IMR-90 (cell line): ENCODE measurements around the gene ANKRD26. TPM values are rescaled to one million over a fixed set of nuclear protein-coding genes. Genes with fewer than 3 reads are reported as not detected.

ENCODE experiments used
- ATAC-seq: fragments of 200-7000 bp; cut with Tn5 transposase; 2 replicates; pipeline ENCODE4 v1.9.1; 2020; ENCODE audit warnings: low read depth, mild to moderate bottlenecking, moderate library complexity
- BruUV-seq: library from RNA; stranded (reverse); fragments of 400-500 nt; replicated peaks from 2 replicates; lab custom pipeline; 2021; lab: Mats Ljungman, UMichigan
- CTCF ChIA-PET: fragments of 300-600 bp; formaldehyde crosslinking; extraction: SDS; loops from one replicate; lab custom pipeline; 2021; ENCODE audit warnings: antibody characterized with exemption; lab: Yijun Ruan, JAX
- POLR2A ChIA-PET: fragments of 300-600 bp; sonication (Branson Sonifier 250); formaldehyde crosslinking; loops from one replicate; lab custom pipeline; 2022; ENCODE audit warnings: antibody characterized with exemption; ENCODE audit not compliant: unreplicated experiment; lab: Charles Lee
- DNase-seq: peaks from one replicate; pipeline ENCODE4 v3.0.0; 2013
- H2AFZ ChIP-seq: replicated peaks from 2 replicates; pipeline ENCODE3; 2013; ENCODE audit warnings: low read length, mild to moderate bottlenecking; ENCODE audit not compliant: poor library complexity
- H2AK5ac ChIP-seq: 2 replicates; pipeline ENCODE4 v1.6.1; 2013; ENCODE audit warnings: low read depth, low read length, inconsistent platforms
- H2AK9ac ChIP-seq: replicated peaks from 2 replicates; pipeline ENCODE3; 2013; ENCODE audit warnings: mild to moderate bottlenecking, low read depth, low read length, moderate library complexity; ENCODE audit not compliant: poor library complexity
- H2BK120ac ChIP-seq: 2 replicates; pipeline ENCODE4 v1.6.1; 2013; ENCODE audit warnings: low read depth, low read length, inconsistent platforms
- H2BK15ac ChIP-seq: 3 replicates; pipeline ENCODE4 v1.6.1; 2013; ENCODE audit warnings: low read depth, low read length, inconsistent platforms
- H2BK20ac ChIP-seq: 2 replicates; pipeline ENCODE4 v1.6.1; 2013; ENCODE audit warnings: low read depth, mild to moderate bottlenecking, inconsistent platforms, low read length, moderate library complexity
- H2BK5ac ChIP-seq: 2 replicates; pipeline ENCODE4 v1.6.1; 2013; ENCODE audit warnings: mild to moderate bottlenecking, low read depth, low read length, inconsistent platforms; ENCODE audit not compliant: poor library complexity, severe bottlenecking
- H3K14ac ChIP-seq: replicated peaks from 2 replicates; pipeline ENCODE4 v1.6.1; 2013; ENCODE audit warnings: low read depth, low read length, inconsistent platforms
- H3K18ac ChIP-seq: 2 replicates; pipeline ENCODE4 v1.6.1; 2013; ENCODE audit warnings: low read depth, low read length, control low read depth
- H3K23ac ChIP-seq: 2 replicates; pipeline ENCODE4 v1.6.1; 2013; ENCODE audit warnings: low read depth, low read length, inconsistent platforms
- H3K27ac ChIP-seq: 2 replicates; pipeline ENCODE4 v1.5.1; 2013; ENCODE audit warnings: mild to moderate bottlenecking, control low read depth, low read length; ENCODE audit not compliant: insufficient read depth
- H3K27me3 ChIP-seq: 2 replicates; pipeline ENCODE4 v1.6.1; 2013; ENCODE audit warnings: low read length; ENCODE audit not compliant: control insufficient read depth, insufficient read depth
- H3K36me3 ChIP-seq: 2 replicates; pipeline ENCODE4 v1.6.1; 2013; ENCODE audit warnings: low read length, mixed read lengths; ENCODE audit not compliant: control insufficient read depth, insufficient read depth
- H3K4ac ChIP-seq: 2 replicates; pipeline ENCODE4 v1.6.1; 2013; ENCODE audit warnings: low read depth, low read length, inconsistent platforms
- H3K4me1 ChIP-seq: 2 replicates; pipeline ENCODE4 v1.6.1; 2013; ENCODE audit warnings: low read length, mixed read lengths; ENCODE audit not compliant: control insufficient read depth, insufficient read depth
- H3K4me2 ChIP-seq: 2 replicates; pipeline ENCODE4 v1.6.1; 2013; ENCODE audit warnings: low read depth, mild to moderate bottlenecking, control low read depth, low read length, moderate library complexity
- H3K4me3 ChIP-seq: 2 replicates; pipeline ENCODE4 v1.5.1; 2013; ENCODE audit warnings: low read depth, mild to moderate bottlenecking, control low read depth, low read length, moderate library complexity; ENCODE audit not compliant: insufficient read depth
- H3K56ac ChIP-seq: 2 replicates; pipeline ENCODE4 v1.6.1; 2013; ENCODE audit warnings: low read length, inconsistent platforms; ENCODE audit not compliant: insufficient read depth; ENCODE audit errors: extremely low read depth
- H3K79me1 ChIP-seq, 2 experiments: 2 replicates each; pipeline ENCODE4 v1.6.1; 2013; ENCODE audit warnings: low read length in 2 of 2, inconsistent platforms in 1 of 2, low read depth in 1 of 2
- H3K9ac ChIP-seq: 2 replicates; pipeline ENCODE4 v1.6.1; 2013; ENCODE audit warnings: low read depth, low read length, control low read depth
- H3K9me1 ChIP-seq: 2 replicates; pipeline ENCODE4 v1.6.1; 2013; ENCODE audit warnings: low read length, inconsistent platforms; ENCODE audit not compliant: insufficient read depth
- H3K9me3 ChIP-seq: 2 replicates; pipeline ENCODE4 v1.6.1; 2013; ENCODE audit warnings: low read length; ENCODE audit not compliant: control insufficient read depth, insufficient read depth
- H4K20me1 ChIP-seq: 2 replicates; pipeline ENCODE4 v1.6.1; 2013; ENCODE audit warnings: low read length, inconsistent platforms; ENCODE audit not compliant: insufficient read depth
- H4K5ac ChIP-seq: 2 replicates; pipeline ENCODE4 v1.6.1; 2013; ENCODE audit warnings: mild to moderate bottlenecking, low read depth, low read length, control low read depth
- H4K8ac ChIP-seq, 2 experiments: 2 replicates each; pipeline ENCODE4 v1.6.1; 2013; ENCODE audit warnings: low read depth in 2 of 2, low read length in 2 of 2, control low read depth in 1 of 2, inconsistent platforms in 1 of 2
- H4K91ac ChIP-seq: 2 replicates; pipeline ENCODE4 v1.6.1; 2013; ENCODE audit warnings: low read depth, low read length, inconsistent platforms; ENCODE audit not compliant: insufficient read depth
- BHLHE40 ChIP-seq: fragments of 150-350 bp; IDR thresholded peaks from 2 replicates; pipeline ENCODE4 v1.6.1; 2016; ENCODE audit warnings: mild to moderate bottlenecking, low read depth, low read length
- CEBPB ChIP-seq: IDR thresholded peaks from 2 replicates; pipeline ENCODE4 v1.6.1; 2012; ENCODE audit warnings: low read depth, low read length, improper control_type of control experiment
- CHD1 ChIP-seq: IDR thresholded peaks from 2 replicates; pipeline ENCODE4 v1.6.1; 2012; ENCODE audit warnings: low read depth, low read length, improper control_type of control experiment
- CTCF ChIP-seq: conservative IDR thresholded peaks from 2 replicates; pipeline ENCODE4 v1.5.1; 2012; ENCODE audit warnings: mild to moderate bottlenecking, low read depth, low read length, improper control_type of control experiment
- ELK1 ChIP-seq: fragments of 150-350 bp; IDR thresholded peaks from 2 replicates; pipeline ENCODE4 v1.6.1; 2016; ENCODE audit warnings: low read depth, mild to moderate bottlenecking, low read length, moderate library complexity, borderline replicate concordance
- FOS ChIP-seq: fragments of 150-350 bp; IDR thresholded peaks from 2 replicates; pipeline ENCODE4 v1.6.1; 2016; ENCODE audit warnings: low read depth, low read length
- MAFK ChIP-seq: IDR thresholded peaks from 2 replicates; pipeline ENCODE4 v1.6.1; 2012; ENCODE audit warnings: low read depth, low read length, improper control_type of control experiment
- MAZ ChIP-seq: IDR thresholded peaks from 2 replicates; pipeline ENCODE4 v1.6.1; 2012; ENCODE audit warnings: low read depth, mild to moderate bottlenecking, low read length, improper control_type of control experiment, moderate library complexity, borderline replicate concordance
- MXI1 ChIP-seq: IDR thresholded peaks from 2 replicates; pipeline ENCODE4 v1.6.1; 2012; ENCODE audit warnings: low read depth, mild to moderate bottlenecking, low read length, moderate library complexity, borderline replicate concordance
- NFE2L2 ChIP-seq: fragments of 150-350 bp; IDR thresholded peaks from 2 replicates; pipeline ENCODE4 v1.6.1; 2016; ENCODE audit warnings: low read depth, mild to moderate bottlenecking, low read length
- POLR2A ChIP-seq: IDR thresholded peaks from 2 replicates; pipeline ENCODE4 v1.6.1; 2012; ENCODE audit warnings: mild to moderate bottlenecking, low read depth, low read length
- RAD21 ChIP-seq: IDR thresholded peaks from 2 replicates; pipeline ENCODE4 v1.6.1; 2012; ENCODE audit warnings: low read length, improper control_type of control experiment
- RCOR1 ChIP-seq: IDR thresholded peaks from 2 replicates; pipeline ENCODE4 v1.6.1; 2012; ENCODE audit warnings: mild to moderate bottlenecking, low read length, improper control_type of control experiment; ENCODE audit not compliant: insufficient replicate concordance
- RFX5 ChIP-seq: IDR thresholded peaks from 2 replicates; pipeline ENCODE4 v1.8.0; 2012; ENCODE audit warnings: low read depth, mild to moderate bottlenecking, low read length, moderate library complexity
- SMC3 ChIP-seq: fragments of 150-350 bp; IDR thresholded peaks from 2 replicates; pipeline ENCODE4 v1.6.1; 2016; ENCODE audit warnings: low read depth, mild to moderate bottlenecking, antibody characterized with exemption, low read length, moderate library complexity
- USF2 ChIP-seq: fragments of 150-350 bp; IDR thresholded peaks from 2 replicates; pipeline ENCODE4 v1.6.1; 2017; ENCODE audit warnings: mild to moderate bottlenecking, antibody characterized with exemption, low read length, low read depth
- WGBS, 2 experiments: methylation state at CpG; one replicate each; pipeline versions ENCODE4 v1.1.5 to v1.1.7; 2013; ENCODE audit warnings: missing lambda C conversion rate in 2 of 2; ENCODE audit not compliant: insufficient read length in 1 of 2; ENCODE audit errors: extremely low coverage in 2 of 2; 5-methylcytosine and 5-hydroxymethylcytosine counted together
- dilution Hi-C: fragments of 300-500 bp; cut with HindIII; formaldehyde crosslinking; loops from one replicate; pipeline ENCODE4 v1.14.3; 2018; ENCODE audit warnings: low sequenced_read_pairs; ENCODE audit not compliant: unreplicated experiment
- in situ Hi-C: fragments of 300-500 bp; cut with MboI; formaldehyde crosslinking; loops from 3 replicates; pipeline ENCODE4 v1.14.3; 2019; ENCODE audit warnings: low sequenced_read_pairs, inconsistent platforms, mixed read lengths
- intact Hi-C: fragments of 100-400 bp; cut with micrococcal nuclease; formaldehyde crosslinking; loops from 2 replicates; pipeline ENCODE4 v1.10.0; 2022
- polyA plus RNA-seq, 3 experiments: library from polyadenylated mRNA; depleted of rRNA; stranded (reverse); fragments of >200 nt; gene quantifications; 2 replicates each; pipeline ENCODE4 v1.2.3, GENCODE V29; 2012; ENCODE audit warnings: low replicate concordance in 1 of 3
- total RNA-seq: library from RNA; depleted of rRNA; stranded (reverse); fragments of >200 nt; gene quantifications from 2 replicates; pipeline ENCODE4 v1.2.3, GENCODE V29; 2012

The ANKRD26 gene
- total and polyA plus RNA-seq, 2 of the 4 experiments (the other 2 are of a cell fraction), result 1.3 to 4.8 TPM

GRCh38 chr10:27019827-27020226, 80.5 kb downstream of the ANKRD26 start:
- H3K4me3 ChIP-seq, result no peak overlapping the region
- no peak overlapping the region for H3K56ac ChIP-seq
- H3K27ac ChIP-seq, result no peak overlapping the region
- intact Hi-C loops (no loop called here), dilution Hi-C loops (no loop called here), in situ Hi-C loops (no loop called here)
- H3K27me3 ChIP-seq, result no peaks in the 10 kb centered on the region
- no peak for ATAC-seq
- no peak overlapping the region for H4K8ac ChIP-seq
- no CpG with 5 or more reads among the region's 4 CpGs for WGBS, 2 experiments
- H3K18ac ChIP-seq, result no peak overlapping the region
- H2AK9ac ChIP-seq, result no peak overlapping the region
- H3K9me3 ChIP-seq, result no peaks in the 10 kb centered on the region
- BruUV-seq, result no TSS peak
- H3K4me2 ChIP-seq, result no peak overlapping the region
- CTCF ChIA-PET, result no interaction called here
- no peak overlapping the region for H3K23ac ChIP-seq
- no peaks in the 10 kb centered on the region for H4K20me1 ChIP-seq
- H2BK5ac ChIP-seq, result no peak overlapping the region
- H3K14ac ChIP-seq, result no peak overlapping the region
- H2BK15ac ChIP-seq, result no peak overlapping the region
- DNase-seq, result no peak
- no peak overlapping the region for H2BK20ac ChIP-seq
- no peak overlapping the region for H2AK5ac ChIP-seq
- no peaks in the 10 kb centered on the region for H3K4me1 ChIP-seq
- TF ChIP-seq RCOR1 (no peak), ELK1 (no peak), NFE2L2 (no peak), CHD1 (no peak), CTCF (no peak), MAFK (no peak), POLR2A (no peak), USF2 (no peak), RAD21 (no peak), MXI1 (no peak), FOS (no peak), BHLHE40 (no peak), MAZ (no peak), SMC3 (no peak), RFX5 (no peak), CEBPB (no peak)
- H3K36me3 ChIP-seq, result peaks cover 3% of the 10 kb centered on the region
- POLR2A ChIA-PET, result no interaction called here
- H2AFZ ChIP-seq, result no peak overlapping the region
- no peaks in the 10 kb centered on the region for H3K79me1 ChIP-seq
- no peak overlapping the region for H4K91ac ChIP-seq
- H3K9me1 ChIP-seq, result no peaks in the 10 kb centered on the region
- H4K5ac ChIP-seq, result no peak overlapping the region
- H2BK120ac ChIP-seq, result no peak overlapping the region
- no peak overlapping the region for H3K4ac ChIP-seq
- no peak overlapping the region for H3K9ac ChIP-seq
